LNCAP (cell line): ENCODE measurements around the gene KCNMA1.

Source experiments
- TF ChIP-seq, protein P1 (sequence below): fragments of 450-650 bp; IDR thresholded peaks from 2 replicates; pipeline ENCODE4 v1.5.1; 2017; ENCODE audit warnings: mild to moderate bottlenecking

Gene KCNMA1

DNA sequence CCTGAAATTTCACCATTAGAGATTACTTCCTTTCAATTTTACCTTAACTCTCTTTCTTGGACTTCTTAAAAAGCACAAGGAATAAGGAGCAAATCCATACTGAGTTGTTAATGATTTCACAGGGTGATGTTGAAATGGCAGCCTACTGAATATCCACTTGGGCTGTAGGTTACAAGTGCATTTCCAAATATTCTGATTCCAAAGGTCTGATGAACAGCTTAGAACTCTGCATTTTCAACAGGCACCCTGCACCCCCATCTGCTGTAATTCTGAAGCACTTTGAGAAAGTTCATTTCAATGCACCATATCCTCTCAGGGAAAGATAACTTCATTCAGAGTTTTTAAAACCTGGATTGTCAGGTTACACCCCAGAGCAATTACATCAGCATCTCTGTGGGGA is 368.4 kb downstream of the KCNMA1 start:
- TF ChIP-seq, protein P1, sequence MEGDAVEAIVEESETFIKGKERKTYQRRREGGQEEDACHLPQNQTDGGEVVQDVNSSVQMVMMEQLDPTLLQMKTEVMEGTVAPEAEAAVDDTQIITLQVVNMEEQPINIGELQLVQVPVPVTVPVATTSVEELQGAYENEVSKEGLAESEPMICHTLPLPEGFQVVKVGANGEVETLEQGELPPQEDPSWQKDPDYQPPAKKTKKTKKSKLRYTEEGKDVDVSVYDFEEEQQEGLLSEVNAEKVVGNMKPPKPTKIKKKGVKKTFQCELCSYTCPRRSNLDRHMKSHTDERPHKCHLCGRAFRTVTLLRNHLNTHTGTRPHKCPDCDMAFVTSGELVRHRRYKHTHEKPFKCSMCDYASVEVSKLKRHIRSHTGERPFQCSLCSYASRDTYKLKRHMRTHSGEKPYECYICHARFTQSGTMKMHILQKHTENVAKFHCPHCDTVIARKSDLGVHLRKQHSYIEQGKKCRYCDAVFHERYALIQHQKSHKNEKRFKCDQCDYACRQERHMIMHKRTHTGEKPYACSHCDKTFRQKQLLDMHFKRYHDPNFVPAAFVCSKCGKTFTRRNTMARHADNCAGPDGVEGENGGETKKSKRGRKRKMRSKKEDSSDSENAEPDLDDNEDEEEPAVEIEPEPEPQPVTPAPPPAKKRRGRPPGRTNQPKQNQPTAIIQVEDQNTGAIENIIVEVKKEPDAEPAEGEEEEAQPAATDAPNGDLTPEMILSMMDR, result no peak

DNA sequence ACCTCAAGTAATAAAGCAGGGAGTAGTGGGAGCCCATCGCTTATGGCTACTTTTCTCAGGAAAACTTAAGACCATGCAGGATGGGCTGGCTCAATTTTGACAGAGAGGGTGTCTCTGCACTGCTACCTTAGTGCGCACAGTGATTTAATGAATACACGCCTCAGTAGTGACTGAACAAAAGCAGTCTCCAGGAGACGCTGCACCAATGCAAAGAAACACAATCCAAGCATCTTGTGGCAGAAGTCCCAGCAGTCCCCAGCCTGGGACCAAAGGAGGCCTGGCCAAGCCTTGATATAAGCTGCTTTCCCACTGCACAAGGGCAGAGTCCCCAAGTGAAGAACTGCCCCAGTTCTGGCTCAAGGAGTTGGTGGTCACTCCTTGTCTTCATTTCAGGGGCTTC is 368.9 kb downstream of the KCNMA1 start:
- TF ChIP-seq, protein P1, result no peak

DNA sequence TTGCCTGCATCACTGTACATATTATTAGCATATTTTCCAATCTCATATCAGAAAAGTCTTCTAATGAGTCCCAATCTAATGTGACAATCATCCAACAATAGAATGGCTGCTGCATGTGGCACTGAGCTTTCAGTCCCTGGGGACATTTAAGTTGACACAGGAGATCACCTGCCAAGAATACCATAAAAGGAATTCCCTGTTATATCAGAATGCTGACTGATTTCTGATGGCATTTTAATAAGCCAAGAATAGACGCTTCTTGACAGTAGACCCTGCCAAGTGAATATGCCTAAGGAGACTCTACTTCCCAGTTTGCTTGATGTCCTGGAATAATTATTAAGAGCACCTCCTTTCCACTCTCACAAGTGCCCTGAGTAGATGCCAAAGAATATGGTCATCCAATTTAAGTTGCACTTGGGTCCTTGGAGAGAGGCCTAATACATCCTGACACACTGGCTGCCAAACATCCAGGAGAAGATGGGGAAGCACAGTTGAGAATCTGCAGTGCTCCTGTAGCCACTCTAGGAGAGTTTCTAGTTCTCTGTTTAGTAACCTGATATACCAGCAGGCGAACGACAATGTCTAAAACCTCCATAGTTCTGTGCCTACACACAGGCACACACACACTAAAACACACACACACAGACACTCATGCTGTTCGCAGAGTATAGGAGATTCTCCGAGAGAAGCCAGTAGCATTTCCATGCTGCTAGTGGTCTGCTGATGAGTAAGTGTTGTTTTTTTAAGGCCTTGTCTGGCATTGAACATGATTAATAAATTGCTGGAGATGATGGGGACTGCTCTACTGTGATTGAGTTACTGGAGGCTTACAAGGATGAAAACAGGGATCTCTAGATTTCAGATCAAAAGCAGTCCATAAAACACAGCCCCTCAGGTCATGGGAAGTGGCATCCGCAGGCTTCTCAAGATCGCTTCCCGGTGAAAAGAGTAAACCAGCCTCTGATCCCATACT is 369.6 kb downstream of the KCNMA1 start:
- TF ChIP-seq, protein P1, result no peak

DNA sequence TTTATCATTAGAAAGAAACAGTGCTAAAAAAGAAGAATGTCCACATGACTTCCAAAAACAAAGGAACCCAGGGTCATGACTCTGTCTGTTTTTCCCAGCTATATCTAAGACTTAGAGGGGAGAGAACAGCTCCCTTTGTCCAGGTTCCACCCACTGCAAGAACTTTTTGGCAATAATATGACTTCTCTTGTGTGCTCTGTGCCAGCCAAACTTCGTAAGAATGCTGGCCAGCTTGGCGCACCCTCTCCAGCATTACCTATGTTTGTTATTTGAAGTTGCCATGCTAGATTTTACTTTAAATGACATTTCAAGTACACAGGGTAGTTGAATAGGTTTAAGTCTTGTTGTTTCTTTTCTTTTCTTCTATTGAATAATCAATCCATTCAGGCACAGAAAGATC is 371.4 kb downstream of the KCNMA1 start:
- TF ChIP-seq, protein P1, result no peak

DNA sequence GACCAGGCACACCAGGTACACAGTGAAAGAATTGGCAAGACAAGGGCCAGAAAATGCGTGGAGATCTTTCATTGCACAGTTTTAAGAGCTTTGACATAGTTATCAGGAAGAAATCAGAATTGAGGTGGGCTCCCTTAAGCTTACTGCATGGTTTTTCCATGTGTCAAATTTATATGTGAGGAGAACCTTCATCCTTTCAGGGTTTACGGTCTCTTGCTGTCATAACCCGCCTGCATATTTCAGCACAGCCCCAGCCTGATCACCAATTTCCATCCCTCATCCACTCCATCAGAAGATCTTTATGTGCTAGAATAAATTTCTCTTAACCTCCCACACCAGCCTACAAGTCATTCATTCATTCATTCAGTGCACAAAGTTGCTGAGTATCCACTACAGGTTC is 373.1 kb downstream of the KCNMA1 start:
- TF ChIP-seq, protein P1, result no peak

DNA sequence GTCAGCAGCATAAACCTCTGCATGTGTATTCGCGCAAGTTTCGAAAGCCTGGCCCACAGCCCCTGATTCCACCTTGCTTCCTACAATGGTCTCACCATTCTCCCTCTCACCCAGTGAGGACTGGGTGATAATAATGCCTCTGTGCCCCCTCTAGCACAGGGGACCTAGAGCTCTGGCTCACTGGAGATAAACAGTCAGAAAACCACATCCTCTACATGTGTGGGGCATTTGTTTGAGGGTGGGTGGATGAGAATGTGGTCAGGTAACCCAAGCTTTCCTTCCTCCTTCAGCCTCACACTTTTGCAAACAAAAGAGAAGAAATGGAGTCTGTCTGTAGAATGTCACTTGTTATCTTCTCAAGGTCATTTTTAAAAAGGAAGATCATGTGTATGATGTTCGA is 373.5 kb downstream of the KCNMA1 start:
- TF ChIP-seq, protein P1, result no peak

DNA sequence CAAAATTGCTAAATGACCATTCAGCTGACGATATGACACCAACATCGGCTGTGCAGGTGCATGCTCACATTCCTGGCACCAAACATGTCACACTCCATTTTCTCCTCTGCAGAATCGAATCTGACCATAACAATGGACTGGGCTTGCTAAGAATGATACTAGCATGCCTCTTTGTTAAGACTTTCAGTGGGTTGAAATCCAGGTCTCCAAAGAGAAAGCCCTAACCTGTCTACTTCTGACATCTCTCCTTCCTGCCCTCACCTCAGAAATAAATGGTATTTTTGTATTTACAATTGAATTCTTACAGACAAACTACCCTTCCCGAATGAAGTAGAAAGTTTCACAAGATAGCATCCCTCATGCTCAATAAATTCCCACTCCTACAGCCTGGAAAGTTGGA is 373.9 kb downstream of the KCNMA1 start:
- TF ChIP-seq, protein P1, result no peak
